ENCODE data around the gene CCDC71.

Gene CCDC71

GRCh38 chr3:49124991-49125670 lies 41.0 kb downstream of the CCDC71 start:
- DNase-seq, result no peak

GRCh38 chr3:49124203-49124602 lies 41.9 kb downstream of the CCDC71 start:
- DNase-seq, result no peak

- no peak for DNase-seq
Measured at GRCh38 chr3:49123687-49124086, 42.4 kb downstream of the CCDC71 start.

GRCh38 chr3:49122886-49123545 lies 43.1 kb downstream of the CCDC71 start:
- no peak for DNase-seq

GRCh38 chr3:49122451-49122850 lies 43.7 kb downstream of the CCDC71 start:
- DNase-seq, result no peak

- no peak for DNase-seq
Measured at GRCh38 chr3:49122022-49122421, 44.1 kb downstream of the CCDC71 start.

- DNase-seq, result no peak
Measured at GRCh38 chr3:49121132-49121736, 44.9 kb downstream of the CCDC71 start.

- peak; percentile 97 for DNase-seq
Measured at GRCh38 chr3:49120438-49121131, 45.5 kb downstream of the CCDC71 start, which contains the start of gene USP19. USP19 (minus strand) TSS chr3:49120823; CDS start chr3:49119145, 1,678 bp downstream.

- no peak for DNase-seq
Measured at GRCh38 chr3:49120096-49120437, 46.1 kb downstream of the CCDC71 start.

GRCh38 chr3:49119439-49119838 lies 46.7 kb downstream of the CCDC71 start:
- no peak for DNase-seq

GRCh38 chr3:49119036-49119435 lies 47.1 kb downstream of the CCDC71 start:
- no peak for DNase-seq
